GOT3 (cell line): ENCODE results near the gene CXCL8.

ENCODE experiments used
- DNase-seq: peaks from one replicate; lab custom pipeline; 2025; ENCODE audit warnings: mixed read lengths; lab: John Stamatoyannopoulos, UW

CXCL8 gene

DNA sequence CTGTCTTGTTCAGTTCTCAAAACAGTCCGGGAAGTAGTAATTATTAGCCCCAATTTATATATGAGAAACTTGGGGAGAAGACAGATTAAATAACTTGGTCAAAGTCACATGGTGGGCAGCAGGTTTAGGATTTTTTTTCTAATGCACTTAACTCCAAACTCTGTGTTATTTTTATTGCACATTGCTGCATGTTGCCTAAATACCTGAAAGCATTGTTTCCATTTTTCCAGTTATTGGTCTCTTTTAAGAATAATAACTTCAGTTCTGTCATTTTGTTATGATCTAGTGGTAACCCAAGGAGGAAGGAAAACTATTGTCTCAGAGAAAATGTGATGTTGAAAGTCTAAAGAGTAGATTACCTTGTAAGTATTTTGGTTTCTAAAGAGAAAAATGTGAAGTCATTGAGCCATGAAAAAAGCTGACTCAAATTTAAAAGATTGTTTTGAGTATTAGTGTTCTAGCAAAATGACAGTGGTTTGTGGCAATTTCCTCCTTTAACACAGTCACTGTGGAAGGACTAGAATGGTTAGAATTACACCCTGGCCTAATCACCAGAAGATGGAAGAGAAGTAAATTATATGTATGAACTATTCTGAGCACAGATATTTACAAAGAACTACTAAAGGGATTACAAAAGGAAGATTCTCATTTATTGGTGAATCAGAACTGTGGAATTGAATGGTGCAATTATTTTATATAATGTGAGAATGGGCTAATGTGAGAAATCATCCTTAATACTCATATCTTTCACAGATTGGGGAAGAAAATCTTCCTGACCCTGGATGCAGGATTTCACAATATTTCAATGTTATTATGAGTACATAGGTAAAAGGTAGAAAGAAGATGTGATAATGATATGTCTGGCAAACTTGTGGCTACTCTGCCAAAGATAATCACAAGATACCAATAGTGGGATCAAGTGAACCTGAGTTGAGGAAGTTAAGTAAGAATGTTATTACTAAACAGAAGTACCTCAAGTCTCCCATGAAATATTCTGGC, 21.7 kb upstream of the CXCL8 start:
- DNase-seq = no peak

DNA sequence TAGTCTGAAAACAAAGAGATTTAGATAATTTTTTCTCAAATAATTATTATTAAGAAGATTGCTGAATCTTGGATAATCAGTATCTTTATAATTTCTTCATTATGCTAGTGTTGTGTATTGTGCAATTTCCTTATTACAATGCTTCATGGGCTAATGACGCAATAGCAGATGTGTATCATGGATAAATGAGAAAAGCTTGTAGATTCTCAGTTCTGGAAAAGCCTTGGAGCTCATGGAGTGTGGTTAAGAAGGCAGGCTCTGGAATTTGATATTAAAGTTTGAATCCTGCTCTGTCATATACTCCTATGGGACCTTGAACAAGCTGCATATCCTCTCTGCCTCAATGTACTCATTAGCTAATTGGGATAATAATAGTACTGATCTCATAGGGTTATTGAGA, 18.9 kb upstream of the CXCL8 start:
- no peak for DNase-seq

DNA sequence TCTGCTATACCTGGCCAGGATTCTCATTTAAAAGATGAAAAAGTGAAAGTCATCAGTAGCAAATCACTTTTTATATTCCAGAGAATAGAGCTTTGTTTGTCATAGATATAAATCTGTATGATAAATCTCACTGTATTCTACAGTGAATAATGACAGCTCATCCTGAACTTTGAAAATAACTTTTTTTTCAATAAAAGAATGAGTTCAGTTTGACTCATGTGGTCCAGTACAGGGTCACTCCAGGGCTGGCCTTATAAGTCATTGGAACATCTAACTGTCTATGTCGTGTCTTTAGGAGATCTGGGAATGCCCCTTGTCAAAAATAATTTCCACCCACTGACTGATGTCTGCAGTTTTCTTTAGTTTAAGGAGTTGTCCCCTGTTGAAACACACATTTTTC, 18.5 kb upstream of the CXCL8 start:
- no peak for DNase-seq

DNA sequence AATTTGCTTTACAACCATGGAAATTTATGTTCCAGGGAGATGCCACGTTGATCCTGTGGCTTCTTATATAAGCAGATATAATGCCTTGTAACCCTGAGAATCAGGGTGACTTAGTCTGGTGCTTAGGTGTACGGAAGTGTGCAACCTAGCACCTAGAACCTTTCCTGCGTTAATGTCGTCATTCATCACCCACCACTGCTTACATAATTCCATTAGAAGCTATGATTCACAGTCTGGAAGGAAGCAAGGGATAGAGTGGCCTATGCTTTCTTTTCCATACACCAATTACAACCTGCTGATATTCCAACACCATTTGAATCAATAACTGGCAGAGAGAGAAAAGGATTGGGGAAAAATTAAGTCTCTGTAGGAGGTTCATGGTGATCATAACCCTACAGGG, 17.3 kb upstream of the CXCL8 start:
- DNase-seq = no peak

DNA sequence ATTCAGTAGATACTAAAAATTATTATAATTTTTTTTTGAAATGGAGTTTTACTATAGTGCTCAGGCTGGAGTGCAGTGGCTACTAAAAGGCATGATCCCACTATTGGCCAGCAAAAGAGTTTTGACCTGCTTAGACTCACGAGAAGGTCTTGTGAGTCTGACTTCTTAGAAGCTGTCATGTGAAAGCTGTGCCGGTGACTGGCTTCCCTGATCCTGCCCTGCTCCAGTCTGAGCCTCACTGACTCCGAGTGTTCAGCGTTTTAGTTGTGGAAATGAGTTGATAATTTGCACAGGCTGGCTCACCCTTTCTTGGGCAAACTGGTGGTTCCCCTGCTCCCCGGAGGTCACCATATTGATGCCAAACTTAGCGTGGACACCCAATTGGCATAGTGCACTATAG, 16.4 kb upstream of the CXCL8 start:
- no peak for DNase-seq

DNA sequence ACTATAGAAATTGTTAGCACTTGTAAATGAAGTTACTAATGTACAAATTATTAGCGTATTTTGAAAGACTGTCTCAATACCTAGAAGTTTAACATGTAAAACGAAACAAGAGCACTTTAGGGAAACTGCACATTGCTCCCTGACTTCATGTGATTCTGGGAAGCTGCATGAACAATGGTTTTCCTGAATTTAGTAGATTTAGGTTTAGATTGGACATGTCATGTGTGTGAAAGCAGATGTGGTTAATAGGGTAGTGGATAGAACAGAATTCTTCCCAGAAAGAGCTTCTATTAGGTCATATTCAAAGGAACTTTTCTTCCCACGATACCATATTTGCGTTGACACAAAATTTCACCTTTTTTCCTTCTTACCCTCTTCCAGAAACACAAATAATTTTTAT, 14.9 kb upstream of the CXCL8 start:
- DNase-seq = no peak

DNA sequence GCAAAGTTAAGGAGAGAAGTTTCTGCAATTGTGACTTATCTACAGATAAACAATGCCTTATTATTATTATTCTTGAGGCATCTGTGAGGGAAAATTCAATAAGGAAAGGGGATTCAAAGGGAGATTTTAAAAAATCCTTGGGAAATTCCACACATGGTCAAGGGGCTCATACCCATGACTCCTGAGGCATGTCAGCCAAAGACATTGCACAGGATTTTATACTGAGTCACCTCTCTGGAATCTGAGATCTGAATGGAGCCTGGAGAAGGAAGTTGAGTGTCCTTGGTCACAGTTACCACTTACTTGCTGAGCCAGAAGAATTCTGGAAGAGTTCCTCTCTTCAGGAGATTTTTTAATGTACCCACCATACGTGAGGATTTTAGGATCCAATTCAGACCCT, 14.4 kb upstream of the CXCL8 start:
- no peak for DNase-seq

DNA sequence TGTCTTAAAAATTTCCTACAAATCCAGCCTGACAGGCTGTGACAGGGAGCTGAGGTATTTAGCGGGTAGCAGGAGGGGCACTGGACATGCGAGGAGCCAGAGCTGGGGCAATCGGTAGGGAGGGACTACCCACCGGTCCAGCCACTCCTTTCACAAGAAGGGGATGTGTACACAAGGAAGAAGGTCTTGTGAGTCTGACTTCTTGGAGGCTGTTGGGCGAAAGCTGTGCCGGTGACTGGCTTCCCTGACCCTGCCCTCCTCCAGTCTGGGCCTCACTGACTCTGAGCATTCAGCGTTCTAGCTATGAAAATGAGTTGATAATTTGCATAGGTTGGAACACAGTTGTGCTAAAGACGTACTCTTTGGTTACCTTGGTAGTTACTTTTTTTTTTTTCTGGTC, 12.7 kb upstream of the CXCL8 start:
- DNase-seq = no peak

DNA sequence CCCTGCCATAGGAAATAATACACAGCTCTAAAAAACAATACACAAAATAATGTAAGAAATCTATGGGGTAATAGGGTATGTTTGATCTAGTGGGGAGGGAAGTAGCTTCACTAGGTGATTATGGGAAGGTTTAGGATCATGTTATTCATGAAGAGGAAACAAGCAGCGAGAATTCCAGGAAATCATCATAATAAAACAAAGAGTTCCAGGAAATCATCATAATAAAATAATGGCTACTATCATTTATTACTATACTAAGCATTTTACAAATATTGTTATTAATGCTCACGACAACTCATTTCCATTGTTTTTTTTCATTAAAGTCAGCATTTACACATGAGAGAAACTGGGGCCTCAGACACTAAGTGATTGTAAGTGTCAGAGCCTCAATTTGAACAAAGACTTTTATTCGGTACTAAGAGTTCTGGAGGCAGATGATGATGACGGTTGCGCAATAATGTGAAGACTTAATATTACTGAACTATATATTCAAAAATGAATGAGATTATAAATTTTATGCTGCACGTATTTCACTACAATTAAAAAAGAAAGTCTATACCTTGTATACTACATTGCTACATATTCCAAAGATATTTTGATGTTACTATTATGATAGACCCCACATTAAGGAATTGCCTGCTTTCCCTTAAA, 12.2 kb upstream of the CXCL8 start:
- no peak for DNase-seq

DNA sequence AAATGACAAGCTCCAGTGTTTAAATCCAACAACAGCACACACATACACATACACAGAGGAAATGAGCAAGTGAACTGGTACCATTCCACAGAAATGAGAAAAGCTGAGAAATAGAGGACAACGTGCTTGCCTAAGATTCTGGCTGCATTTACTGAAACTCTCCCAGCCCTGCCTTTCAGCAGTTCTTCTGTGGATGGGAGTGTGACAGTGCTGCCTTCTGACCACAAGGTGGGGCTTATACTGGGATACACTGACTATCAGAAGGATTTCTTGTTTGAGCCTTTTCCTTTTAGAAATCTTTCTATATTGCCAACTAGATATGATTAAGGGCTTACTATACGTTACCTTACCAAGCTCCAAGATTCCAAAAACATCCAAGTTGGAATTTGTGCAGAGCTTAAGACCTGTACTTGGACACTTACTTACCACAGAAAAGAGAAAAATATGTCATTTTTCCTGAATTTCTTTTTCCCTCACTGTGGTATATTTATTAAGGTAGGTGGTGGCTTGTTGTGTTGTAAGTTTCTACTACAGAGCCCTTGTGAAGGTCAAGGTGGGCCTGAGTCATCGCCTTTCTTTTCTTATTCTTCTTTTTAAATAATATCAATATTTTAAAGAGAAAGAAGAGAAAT, 10.7 kb upstream of the CXCL8 start:
- no peak for DNase-seq

DNA sequence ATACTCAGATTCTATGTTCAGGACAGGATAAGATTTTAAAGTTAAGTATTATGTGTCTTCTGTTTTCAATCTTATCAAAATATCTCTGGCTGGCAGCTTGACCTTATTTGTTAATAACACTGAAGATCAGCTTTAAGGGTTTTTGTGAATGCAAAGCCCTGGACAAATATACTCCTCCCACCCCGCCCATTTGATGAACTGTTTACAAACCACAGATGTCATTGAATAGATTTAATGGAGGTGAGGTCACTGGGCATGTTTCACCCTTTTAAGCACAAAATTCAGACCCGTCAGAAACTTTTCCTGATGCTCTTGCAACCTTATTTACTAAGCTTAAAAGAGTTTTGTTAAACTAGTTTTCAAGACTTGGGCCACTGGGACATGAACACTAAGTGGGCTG, 10.1 kb upstream of the CXCL8 start:
- DNase-seq = no peak

DNA sequence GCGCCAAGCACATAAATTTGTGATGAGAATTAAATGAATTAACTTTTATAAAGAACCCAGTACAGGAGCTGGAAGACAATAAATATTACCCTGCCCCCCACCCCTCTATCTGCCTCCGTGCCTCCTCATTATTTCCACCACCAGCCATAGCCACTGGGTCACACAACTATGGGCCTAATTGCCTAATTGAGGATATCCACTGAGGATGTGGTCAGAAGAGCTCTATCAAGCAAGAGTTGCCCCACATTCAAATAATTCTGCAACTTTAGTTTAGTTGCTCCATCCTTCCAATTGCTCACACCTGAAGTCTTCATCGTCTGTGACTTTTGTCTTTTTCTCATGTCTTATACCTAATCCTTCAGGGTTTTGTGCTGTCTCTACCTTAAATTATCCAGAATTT, 9.5 kb upstream of the CXCL8 start:
- DNase-seq = no peak

DNA sequence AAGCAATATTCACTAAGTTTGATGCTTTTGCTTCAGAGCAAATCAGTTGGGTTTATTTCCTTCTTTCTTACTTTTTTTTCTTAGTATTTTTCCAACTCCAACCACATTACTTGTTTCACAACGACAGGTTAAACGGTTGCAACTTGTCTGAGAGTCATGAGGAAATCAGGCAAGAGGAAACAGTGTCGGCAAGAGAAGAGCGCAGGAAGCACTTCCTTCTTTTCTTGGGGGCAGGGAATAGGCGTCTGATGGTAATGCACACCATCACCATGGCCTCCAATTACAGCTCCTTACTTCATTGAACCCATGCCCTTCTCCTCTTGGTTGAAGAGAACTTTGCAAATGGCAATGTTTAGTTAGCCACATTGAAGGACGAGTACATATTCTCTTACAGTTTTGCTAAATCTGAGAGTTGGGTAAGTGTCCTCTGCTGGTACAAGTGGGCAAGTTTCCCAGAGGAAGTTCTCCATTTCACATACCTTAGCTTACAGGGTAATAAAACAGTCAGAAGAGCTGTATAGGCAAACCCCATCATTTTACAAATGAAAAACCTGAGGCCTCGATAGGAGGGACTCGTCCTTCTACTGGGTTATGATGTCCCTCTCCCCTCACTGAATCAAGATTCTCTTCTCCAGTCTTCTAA, 8.3 kb upstream of the CXCL8 start:
- DNase-seq = no peak

DNA sequence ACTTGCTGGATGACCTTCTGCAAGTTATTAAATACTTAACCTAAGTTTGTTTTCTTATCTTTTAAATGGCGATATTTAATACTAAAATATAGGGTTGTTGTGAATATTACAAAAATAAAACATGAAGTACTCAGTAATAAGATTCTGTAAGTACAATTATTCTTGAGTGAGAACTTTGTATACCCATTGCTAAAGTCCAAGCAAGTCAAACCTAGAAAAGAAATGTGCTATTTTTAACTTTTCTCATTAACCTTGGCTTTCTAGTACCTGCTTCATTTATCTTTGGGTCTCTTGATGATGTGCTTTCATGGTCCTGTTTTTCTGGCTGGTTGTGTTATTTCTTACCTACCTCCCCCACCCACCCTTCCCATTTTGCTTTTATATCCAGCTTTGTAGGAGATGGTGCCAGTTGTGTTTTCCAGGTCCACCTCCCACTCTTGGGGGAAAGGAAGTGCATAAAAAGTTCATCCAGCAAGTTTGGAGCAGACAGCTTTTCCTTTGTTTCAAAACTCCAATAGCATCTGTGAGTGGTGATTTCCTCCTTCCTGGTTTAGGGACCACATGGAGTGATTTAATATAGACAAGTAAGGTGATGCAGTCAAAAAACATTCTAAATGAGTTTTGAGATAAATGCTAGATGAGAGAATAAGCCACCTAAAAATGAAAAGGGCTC, 7.5 kb upstream of the CXCL8 start:
- no peak for DNase-seq

DNA sequence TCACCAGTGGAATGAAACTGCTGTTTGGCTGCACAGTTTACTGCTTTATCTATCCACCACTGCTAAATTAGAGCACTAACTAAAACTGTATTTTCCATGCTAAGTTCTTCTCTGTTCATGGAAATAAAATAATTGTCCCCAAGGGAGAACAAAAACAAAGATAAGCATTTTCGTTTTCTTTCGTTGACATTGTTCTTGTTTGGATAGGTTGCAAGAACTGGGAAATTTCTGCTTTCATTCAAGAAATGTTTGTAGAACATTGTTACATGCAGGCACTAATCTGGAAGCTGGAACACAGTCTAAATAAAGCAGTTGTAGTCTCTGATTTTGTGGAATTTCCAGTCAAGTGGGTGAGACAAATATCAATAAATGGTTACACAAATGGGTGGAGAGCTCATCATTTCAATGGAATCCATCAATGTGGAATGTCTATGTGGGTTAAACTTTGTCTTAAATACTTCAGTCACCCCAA, 5.8 kb upstream of the CXCL8 start:
- DNase-seq = no peak

DNA sequence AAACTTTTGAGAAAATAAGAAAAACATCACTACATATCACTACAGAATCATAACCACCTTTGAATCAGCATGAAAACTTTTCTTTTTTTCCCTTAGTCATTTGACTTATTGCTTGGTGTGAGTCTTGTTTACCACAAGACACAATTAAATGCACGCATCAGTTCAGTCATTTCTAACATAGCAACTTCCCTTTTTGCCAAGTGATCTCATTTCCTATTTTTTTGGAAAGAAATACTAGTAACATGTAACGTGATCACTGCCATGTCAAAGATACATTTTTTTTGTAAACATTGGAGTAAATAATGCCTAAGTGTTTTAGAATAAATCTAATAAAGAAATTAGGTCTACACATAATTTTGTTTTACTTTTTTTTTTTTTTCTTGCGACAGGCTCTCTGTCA, 5.1 kb upstream of the CXCL8 start:
- DNase-seq = no peak

DNA sequence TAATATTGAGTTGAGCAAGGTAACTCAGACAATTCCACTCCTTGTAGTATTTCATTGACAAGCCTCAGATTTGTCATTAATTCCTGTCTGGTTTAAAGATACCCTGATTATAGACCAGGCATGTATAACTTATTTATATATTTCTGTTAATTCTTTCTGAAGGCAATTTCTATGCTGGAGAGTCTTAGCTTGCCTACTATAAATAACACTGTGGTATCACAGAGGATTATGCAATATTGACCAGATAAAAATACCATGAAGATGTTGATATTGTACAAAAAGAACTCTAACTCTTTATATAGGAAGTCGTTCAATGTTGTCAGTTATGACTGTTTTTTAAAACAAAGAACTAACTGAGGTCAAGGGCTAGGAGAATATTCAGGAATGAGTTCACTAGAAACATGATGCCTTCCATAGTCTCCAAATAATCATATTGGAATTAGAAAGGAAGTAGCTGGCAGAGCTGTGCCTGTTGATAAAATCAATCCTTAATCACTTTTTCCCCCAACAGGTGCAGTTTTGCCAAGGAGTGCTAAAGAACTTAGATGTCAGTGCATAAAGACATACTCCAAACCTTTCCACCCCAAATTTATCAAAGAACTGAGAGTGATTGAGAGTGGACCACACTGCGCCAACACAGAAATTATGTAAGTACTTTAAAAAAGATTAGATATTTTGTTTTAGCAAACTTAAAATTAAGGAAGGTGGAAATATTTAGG, 821 bp downstream of the CXCL8 start:
- no peak for DNase-seq

DNA sequence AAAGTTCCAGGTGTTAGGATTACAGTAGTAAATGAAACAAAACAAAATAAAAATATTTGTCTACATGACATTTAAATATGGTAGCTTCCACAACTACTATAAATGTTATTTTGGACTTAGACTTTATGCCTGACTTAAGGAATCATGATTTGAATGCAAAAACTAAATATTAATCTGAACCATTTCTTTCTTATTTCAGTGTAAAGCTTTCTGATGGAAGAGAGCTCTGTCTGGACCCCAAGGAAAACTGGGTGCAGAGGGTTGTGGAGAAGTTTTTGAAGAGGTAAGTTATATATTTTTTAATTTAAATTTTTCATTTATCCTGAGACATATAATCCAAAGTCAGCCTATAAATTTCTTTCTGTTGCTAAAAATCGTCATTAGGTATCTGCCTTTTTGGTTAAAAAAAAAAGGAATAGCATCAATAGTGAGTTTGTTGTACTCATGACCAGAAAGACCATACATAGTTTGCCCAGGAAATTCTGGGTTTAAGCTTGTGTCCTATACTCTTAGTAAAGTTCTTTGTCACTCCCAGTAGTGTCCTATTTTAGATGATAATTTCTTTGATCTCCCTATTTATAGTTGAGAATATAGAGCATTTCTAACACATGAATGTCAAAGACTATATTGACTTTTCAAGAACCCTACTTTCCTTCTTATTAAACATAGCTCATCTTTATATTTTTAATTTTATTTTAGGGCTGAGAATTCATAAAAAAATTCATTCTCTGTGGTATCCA, 1.6 kb downstream of the CXCL8 start:
- no peak for DNase-seq

DNA sequence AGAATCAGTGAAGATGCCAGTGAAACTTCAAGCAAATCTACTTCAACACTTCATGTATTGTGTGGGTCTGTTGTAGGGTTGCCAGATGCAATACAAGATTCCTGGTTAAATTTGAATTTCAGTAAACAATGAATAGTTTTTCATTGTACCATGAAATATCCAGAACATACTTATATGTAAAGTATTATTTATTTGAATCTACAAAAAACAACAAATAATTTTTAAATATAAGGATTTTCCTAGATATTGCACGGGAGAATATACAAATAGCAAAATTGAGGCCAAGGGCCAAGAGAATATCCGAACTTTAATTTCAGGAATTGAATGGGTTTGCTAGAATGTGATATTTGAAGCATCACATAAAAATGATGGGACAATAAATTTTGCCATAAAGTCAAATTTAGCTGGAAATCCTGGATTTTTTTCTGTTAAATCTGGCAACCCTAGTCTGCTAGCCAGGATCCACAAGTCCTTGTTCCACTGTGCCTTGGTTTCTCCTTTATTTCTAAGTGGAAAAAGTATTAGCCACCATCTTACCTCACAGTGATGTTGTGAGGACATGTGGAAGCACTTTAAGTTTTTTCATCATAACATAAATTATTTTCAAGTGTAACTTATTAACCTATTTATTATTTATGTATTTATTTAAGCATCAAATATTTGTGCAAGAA, 2.3 kb downstream of the CXCL8 start:
- DNase-seq = no peak

DNA sequence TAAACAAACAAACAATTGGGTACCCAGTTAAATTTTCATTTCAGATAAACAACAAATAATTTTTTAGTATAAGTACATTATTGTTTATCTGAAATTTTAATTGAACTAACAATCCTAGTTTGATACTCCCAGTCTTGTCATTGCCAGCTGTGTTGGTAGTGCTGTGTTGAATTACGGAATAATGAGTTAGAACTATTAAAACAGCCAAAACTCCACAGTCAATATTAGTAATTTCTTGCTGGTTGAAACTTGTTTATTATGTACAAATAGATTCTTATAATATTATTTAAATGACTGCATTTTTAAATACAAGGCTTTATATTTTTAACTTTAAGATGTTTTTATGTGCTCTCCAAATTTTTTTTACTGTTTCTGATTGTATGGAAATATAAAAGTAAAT, 2.9 kb downstream of the CXCL8 start:
- no peak for DNase-seq
